ENCODE data around the gene SNRPD3.
A peak's percentile ranks its signal among the peaks of the same experiment; 100 is the strongest.

DNA sequence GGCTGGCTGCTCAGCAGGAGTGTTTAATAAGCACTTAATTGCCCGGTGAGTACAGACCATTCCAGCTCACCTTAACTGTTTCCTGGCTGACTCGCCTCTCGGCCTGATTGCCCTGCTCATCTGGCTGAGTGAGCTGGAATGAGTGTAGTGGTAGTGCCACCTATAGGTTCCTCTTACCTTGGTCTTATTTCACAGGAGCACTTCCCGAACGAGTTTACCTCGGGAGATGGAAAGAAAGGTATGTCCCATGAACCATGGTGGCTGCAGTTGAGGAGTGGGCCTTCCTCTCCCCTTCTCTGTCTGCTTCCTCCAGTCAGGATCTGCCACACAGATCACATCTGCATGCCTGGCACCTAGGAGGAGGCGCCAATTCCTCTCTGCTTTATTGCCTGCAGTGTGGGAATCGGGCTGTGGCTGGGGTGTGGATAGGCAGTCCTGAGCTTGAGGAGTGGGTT is 34.0 kb upstream of the SNRPD3 start:
- TF ChIP-seq, protein P1, sequence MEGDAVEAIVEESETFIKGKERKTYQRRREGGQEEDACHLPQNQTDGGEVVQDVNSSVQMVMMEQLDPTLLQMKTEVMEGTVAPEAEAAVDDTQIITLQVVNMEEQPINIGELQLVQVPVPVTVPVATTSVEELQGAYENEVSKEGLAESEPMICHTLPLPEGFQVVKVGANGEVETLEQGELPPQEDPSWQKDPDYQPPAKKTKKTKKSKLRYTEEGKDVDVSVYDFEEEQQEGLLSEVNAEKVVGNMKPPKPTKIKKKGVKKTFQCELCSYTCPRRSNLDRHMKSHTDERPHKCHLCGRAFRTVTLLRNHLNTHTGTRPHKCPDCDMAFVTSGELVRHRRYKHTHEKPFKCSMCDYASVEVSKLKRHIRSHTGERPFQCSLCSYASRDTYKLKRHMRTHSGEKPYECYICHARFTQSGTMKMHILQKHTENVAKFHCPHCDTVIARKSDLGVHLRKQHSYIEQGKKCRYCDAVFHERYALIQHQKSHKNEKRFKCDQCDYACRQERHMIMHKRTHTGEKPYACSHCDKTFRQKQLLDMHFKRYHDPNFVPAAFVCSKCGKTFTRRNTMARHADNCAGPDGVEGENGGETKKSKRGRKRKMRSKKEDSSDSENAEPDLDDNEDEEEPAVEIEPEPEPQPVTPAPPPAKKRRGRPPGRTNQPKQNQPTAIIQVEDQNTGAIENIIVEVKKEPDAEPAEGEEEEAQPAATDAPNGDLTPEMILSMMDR (conservative IDR thresholded peaks at IDR 0.05) = peak; percentile 89
- no peak for TF ChIP-seq ZFX (IDR thresholded peaks at IDR 0.05)
